Right atrium auricular region (tissue), 2 donors: ENCODE measurements around the gene BMP7. TPM values are rescaled to one million over a fixed set of nuclear protein-coding genes. Genes with fewer than 3 reads are reported as not detected.

Source experiments
- DNase-seq: peaks from one replicate; pipeline ENCODE4 v3.0.0-alpha.2; 2019; ENCODE audit warnings: low spot score
- H3K27ac ChIP-seq, 2 donors: fragments of 200-600 bp; sonication (generic); 1 replicate in 1 of 2; 2 replicates in 1 of 2; pipeline ENCODE4 v1.5.1; 2016 to 2019
- H3K27me3 ChIP-seq, 2 donors: fragments of 200-600 bp; sonication (generic); one replicate each; pipeline versions ENCODE4 v1.5.1 to v1.6.0; 2017 to 2019
- H3K36me3 ChIP-seq: fragments of 200-600 bp; sonication (generic); one replicate; pipeline ENCODE4 v1.5.1; 2016
- H3K4me1 ChIP-seq, 2 donors: fragments of 200-600 bp; sonication (generic); one replicate each; pipeline versions ENCODE4 v1.5.1 to v1.6.0; 2017 to 2019
- H3K4me3 ChIP-seq, 2 donors: fragments of 200-600 bp; sonication (generic); 1 replicate in 1 of 2; 2 replicates in 1 of 2; pipeline ENCODE4 v1.5.1; 2017 to 2019; ENCODE audit warnings: mild to moderate bottlenecking in 1 of 2, moderate library complexity in 1 of 2
- H3K9me3 ChIP-seq, 2 donors: fragments of 200-600 bp; sonication (generic); one replicate each; pipeline ENCODE4 v1.5.1; 2019
- CTCF ChIP-seq, 2 donors: fragments of 200-600 bp; sonication (generic); IDR thresholded peaks; one replicate each; pipeline ENCODE4 v1.5.1; 2019; ENCODE audit warnings: antibody characterized with exemption in 2 of 2
- total RNA-seq, 2 donors: library from RNA; depleted of rRNA; stranded (reverse); fragments of >200 nt; gene quantifications; one replicate each; pipeline ENCODE4 v1.1.0, GENCODE V29; 2016

BMP7 gene
- total RNA-seq, 2 donors from 2014 or later, result 15.1 to 23.0 TPM

GRCh38 chr20:57214427-57214826 is 52.0 kb downstream of the BMP7 start:
- TF ChIP-seq CTCF (IDR thresholded peaks at IDR 0.05), result no peak
- H3K4me3 ChIP-seq, result no peak overlapping the region
- no peak for DNase-seq

GRCh38 chr20:57213924-57214323 is 52.5 kb downstream of the BMP7 start:
- no peak overlapping the region for H3K27ac ChIP-seq
- no peaks in the 10 kb centered on the region for H3K36me3 ChIP-seq
- no peak overlapping the region for H3K4me3 ChIP-seq
- H3K9me3 ChIP-seq, result no peaks in the 10 kb centered on the region
- H3K27me3 ChIP-seq, result no peaks in the 10 kb centered on the region
- peaks cover 0 to 10% of the 10 kb centered on the region in 2 donors for H3K4me1 ChIP-seq
- no peak for DNase-seq
- TF ChIP-seq CTCF (IDR thresholded peaks at IDR 0.05), result no peak

More at GRCh38 chr20:57214427-57214826, 52.0 kb downstream of the BMP7 start:
- Histone ChIP-seq H3K4me1 (peaks cover 0 to 10% of the 10 kb centered on the region in 2 donors), H3K27ac (no peak overlapping the region), H3K36me3 (no peaks in the 10 kb centered on the region), H3K9me3 (no peaks in the 10 kb centered on the region), H3K27me3 (no peaks in the 10 kb centered on the region)

- no peak for DNase-seq
- no peak overlapping the region for H3K27ac ChIP-seq
Observed at GRCh38 chr20:57213291-57213690, 53.1 kb downstream of the BMP7 start.

GRCh38 chr20:57212534-57213276 is 53.7 kb downstream of the BMP7 start:
- Histone ChIP-seq H3K9me3 (no peaks in the 10 kb centered on the region), H3K4me3 (no peak overlapping the region), H3K4me1 (peaks cover 0 to 10% of the 10 kb centered on the region in 2 donors), H3K27ac (no peak overlapping the region), H3K27me3 (no peaks in the 10 kb centered on the region), H3K36me3 (no peaks in the 10 kb centered on the region)
- DNase-seq, result peak; percentile 74
- TF ChIP-seq CTCF (IDR thresholded peaks at IDR 0.05), result no peak

More at GRCh38 chr20:57213291-57213690, 53.1 kb downstream of the BMP7 start:
- no peak for TF ChIP-seq CTCF (IDR thresholded peaks at IDR 0.05)
- Histone ChIP-seq H3K4me1 (peaks cover 0 to 10% of the 10 kb centered on the region in 2 donors), H3K9me3 (no peaks in the 10 kb centered on the region), H3K27me3 (no peaks in the 10 kb centered on the region), H3K36me3 (no peaks in the 10 kb centered on the region), H3K4me3 (no peak overlapping the region)

GRCh38 chr20:57211908-57212533 is 54.4 kb downstream of the BMP7 start:
- Histone ChIP-seq H3K4me1 (peaks cover 0 to 10% of the 10 kb centered on the region in 2 donors), H3K4me3 (no peak overlapping the region), H3K27me3 (no peaks in the 10 kb centered on the region), H3K9me3 (peaks cover 0 to 4% of the 10 kb centered on the region in 2 donors), H3K27ac (no peak overlapping the region), H3K36me3 (no peaks in the 10 kb centered on the region)
- TF ChIP-seq CTCF (IDR thresholded peaks at IDR 0.05), result no peak
- DNase-seq, result no peak
